Skin of body (tissue), 2 donors: ENCODE data around the gene NELFA. TPM values are rescaled to one million over a fixed set of nuclear protein-coding genes. Genes with fewer than 3 reads are reported as not detected.
"Not testable (repeated sequence)": the region's sequence is repeated elsewhere in the genome, so short reads cannot be mapped to it uniquely, and the experiment has no call there.

Source experiments
- DNase-seq: peaks from one replicate; lab custom pipeline; 2025; lab: John Stamatoyannopoulos, UW
- total RNA-seq: library from RNA; depleted of rRNA; stranded (reverse); fragments of >200 nt; gene quantifications from one replicate; pipeline ENCODE4 v1.2.3, GENCODE V29; 2014

The NELFA gene
- total RNA-seq, 1 donor from 2014 or later = 19.4 TPM

DNA sequence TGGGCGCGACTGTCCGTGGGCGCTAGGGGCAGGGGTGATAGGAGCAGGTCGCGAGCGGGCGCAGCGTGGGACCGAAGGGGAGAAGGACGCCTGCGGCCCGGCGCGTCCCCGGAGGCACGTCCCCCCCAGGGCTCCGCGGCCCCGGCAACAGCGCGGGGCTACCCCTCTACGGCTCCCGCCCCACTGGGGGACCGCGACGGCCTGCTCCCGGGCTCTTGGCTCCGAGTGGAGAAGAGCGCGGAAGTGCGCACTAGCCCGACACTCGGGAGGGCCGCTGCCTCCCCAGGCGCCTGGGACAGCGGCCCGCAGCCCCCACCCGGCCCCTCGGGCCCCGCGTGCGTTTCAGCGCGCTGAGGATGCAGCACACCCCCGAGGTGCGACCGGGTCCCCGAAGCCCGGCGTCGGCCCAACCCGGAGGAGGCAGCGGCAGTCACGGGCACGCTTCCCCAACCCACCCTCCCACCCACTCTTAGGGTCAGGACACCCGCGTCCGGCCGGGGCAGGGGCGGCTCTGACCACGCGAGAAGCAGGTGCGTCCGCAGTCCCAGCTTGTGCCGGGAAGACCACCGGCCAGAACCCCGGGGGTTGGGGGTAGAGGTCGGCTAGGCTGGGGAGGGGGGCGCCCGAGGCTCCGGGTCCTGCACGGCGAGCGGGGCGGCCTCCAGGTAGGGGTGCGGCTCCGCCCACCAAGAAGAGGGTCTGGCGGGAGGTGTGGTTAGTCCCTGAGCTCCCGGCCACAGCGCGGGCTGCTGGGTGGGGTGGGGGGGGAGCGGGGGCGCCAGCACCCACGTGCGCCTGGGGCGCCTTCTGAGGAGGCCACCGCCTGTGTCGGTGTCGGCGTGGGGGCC lies 31.8 kb upstream of the NELFA start:
- no peak for DNase-seq

DNA sequence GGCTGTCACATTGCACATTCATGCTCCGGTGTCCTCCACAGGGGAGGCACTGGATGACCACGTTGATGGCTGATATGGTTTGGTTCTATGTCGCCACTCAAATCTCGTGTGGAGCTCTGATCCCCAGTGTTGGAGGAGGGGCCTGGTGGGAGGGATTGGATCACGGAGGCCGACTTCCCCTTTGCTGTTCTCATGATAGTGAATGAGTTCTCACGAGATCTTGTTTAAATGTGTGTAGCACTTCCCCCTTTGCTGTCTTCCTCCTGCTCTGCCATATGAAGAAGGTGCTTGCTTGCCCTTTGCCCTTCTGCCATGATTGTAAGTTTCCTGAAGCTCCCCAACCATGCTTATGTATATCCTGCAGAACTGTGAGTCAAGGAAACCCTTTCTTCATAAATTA lies 28.1 kb upstream of the NELFA start:
- DNase-seq = no peak

- DNase-seq = no peak
These were observed 27.6 kb upstream of the NELFA start for GRCh38 chr4:2036327-2036726.

- not testable (repeated sequence) for DNase-seq
These were observed 22.4 kb upstream of the NELFA start for GRCh38 chr4:2031161-2031560.

DNA sequence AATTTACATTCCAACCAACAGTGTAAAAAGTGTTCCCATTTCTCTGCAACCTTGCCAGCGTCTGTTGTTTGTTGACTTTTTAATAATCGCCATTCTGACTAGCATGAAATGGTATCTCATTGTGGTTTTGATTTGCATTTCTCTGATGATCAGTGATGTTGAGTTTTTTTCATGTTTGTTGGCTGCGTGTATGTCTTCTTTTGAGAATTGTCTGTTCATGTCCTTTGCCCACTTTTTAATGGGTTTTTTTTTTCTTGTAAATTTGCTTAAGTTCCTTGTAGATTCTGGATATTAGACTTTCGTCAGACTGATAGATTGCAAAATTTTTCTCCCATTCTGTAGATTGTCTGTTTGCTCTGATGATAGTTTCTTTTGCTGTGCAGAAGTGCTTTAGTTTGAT lies 18.3 kb upstream of the NELFA start:
- not testable (repeated sequence) for DNase-seq

DNA sequence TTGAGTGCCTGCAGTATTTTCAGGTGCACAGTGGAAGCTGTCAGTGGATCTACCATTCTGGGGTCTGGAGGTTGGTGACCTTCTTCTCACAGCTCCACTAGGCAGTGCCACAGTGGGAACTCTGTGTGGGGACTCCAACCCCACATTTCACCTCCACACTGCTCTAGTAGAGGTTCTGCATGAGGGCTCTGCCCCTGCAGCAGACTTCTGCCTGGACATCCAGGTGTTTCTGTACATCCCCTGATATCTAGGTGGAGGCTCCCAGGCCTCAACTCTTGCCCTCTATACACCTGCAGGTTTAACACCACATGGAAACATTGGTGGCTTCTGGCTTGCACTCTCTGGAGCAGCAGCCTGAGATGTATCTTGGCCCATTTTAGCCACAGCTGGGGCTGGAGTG lies 17.0 kb upstream of the NELFA start:
- no peak for DNase-seq

DNA sequence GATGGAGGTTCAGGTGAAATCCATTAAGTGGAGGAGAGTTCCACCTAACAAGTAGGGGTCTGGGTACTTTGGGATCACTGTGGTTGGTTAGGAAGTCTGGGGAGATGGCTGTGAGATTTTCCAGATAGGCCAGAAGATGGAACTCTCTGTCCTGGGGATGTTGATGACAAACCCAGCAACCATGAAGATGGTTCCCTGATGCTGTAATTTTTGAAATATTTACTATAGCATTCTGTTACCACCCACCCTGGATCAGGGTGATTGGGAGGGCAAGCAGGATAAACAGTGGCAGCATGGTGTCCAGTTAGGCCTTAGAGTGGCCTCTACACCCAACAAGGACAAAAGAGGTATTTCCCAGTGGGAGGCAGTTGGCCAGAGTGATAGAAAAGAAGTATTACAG lies 15.9 kb upstream of the NELFA start:
- DNase-seq = no peak

DNA sequence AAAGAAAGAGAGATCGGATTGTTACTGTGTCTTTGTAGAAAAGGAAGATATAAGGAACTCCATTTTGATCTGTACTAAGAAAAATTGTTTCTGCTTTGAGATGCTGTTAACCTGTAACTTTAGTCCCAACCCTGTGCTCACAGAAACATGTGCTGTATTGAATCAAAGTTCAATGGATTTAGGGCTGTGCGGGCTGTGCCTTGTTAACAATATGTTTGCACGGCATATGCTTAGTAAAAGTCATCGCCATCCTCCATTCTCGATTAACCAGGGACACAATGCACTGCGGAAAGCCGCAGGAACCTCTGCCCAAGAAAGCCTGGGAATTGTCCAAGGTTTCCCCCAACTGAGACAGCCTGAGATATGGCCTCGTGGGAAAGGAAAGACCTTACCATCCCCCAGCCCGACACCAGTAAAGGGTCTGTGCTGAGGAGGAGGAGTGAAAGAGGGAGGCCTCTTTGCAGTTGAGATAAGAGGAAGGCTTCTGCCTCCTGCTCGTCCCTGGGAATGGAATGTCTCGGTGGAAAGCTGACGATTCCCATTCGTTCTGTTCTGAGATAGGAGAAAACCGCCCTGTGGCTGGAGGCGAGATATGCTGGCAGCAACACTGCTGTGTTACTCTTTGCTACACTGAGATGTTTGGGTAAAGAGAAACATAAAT lies 12.7 kb upstream of the NELFA start:
- DNase-seq = not testable (repeated sequence)

- DNase-seq = no peak
These were observed 6.2 kb upstream of the NELFA start for GRCh38 chr4:2015008-2015407.

- DNase-seq = no peak
These were observed 2.8 kb upstream of the NELFA start for GRCh38 chr4:2011583-2011982.

GRCh38 chr4:2009651-2010233 lies 968 bp upstream of the NELFA start:
- no peak for DNase-seq

DNA sequence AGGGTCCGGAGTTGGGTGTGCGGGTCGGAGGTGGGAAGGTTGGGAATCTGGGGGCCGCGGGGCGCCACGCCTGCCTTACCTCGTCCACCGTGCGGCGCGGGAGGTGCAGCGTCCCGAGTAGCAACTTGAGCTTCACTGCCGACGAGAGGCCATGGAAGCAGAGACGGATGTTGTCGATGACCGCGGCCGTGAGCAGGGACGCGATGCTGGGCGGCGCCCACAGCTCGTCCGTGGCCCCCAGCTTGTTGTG lies 178 bp downstream of the NELFA start:
- no peak for DNase-seq

DNA sequence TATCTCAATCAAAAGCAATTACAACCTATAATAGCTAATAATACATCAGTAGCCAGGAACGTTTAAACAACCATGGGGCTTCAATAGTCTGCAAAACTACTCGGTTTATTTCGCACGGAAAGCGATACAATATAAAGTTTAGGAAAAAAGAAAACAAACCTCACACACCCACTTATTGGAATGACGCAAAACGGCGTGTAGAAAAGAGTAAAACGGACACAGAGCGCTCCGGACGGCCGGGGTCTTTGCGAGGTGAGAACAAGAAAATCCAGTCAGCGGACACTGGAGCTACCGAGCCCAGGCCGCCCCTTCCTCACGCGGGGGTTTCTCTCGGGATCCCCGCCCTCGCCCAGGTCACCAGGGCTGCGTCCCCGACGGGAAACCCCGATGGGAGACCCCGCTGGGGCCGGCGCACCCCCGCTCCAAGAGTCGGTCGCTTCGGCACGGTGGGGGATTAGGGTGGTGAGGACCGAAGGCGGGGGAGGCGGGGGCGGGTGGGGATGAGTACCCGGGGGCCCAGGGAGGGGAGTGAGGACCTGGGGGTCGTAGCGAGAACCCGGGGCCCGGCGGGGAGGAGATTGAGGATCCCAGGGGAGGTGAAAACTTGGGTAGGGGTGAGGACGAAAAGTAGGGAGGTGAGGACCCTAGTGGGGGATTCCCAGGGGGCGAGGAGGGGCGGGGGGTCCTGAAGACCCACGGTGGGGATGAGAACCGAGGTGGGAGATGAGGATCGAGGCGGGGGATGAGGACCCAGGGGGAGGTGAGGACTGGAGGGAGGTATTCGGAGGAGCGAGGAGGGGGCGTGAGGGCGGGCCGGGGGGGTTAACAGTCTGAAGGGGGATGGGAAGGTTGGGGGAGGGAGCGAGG lies 737 bp downstream of the NELFA start:
- no peak for DNase-seq

- DNase-seq = no peak
These were observed 1.7 kb downstream of the NELFA start for GRCh38 chr4:2006956-2007653.

- no peak for DNase-seq
These were observed 2.4 kb downstream of the NELFA start for GRCh38 chr4:2006367-2006766.

- DNase-seq = not testable (repeated sequence)
These were observed 5.4 kb downstream of the NELFA start for GRCh38 chr4:2003361-2003760.

DNA sequence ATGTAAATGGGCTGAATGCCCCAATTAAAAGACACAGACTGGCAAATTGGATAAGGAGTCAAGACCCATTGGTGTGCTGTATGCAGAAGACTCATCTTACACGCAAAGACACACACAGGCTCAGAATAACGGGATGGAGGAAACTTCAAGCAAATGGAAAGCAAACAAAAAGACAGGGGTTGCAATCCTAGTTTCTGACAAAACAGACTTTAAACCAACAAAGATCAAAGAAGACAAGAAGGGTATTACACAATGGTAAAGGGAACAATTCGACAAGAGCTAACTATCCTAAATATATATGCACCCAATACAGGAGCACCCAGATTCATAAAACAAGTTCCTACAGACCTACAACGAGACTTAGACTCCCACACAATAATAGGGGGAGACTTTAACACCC lies 9.5 kb downstream of the NELFA start:
- DNase-seq = not testable (repeated sequence)

- no peak for DNase-seq
These were observed 10.5 kb downstream of the NELFA start for GRCh38 chr4:1998296-1998695.

GRCh38 chr4:1997712-1998111 lies 11.1 kb downstream of the NELFA start:
- DNase-seq = no peak

DNA sequence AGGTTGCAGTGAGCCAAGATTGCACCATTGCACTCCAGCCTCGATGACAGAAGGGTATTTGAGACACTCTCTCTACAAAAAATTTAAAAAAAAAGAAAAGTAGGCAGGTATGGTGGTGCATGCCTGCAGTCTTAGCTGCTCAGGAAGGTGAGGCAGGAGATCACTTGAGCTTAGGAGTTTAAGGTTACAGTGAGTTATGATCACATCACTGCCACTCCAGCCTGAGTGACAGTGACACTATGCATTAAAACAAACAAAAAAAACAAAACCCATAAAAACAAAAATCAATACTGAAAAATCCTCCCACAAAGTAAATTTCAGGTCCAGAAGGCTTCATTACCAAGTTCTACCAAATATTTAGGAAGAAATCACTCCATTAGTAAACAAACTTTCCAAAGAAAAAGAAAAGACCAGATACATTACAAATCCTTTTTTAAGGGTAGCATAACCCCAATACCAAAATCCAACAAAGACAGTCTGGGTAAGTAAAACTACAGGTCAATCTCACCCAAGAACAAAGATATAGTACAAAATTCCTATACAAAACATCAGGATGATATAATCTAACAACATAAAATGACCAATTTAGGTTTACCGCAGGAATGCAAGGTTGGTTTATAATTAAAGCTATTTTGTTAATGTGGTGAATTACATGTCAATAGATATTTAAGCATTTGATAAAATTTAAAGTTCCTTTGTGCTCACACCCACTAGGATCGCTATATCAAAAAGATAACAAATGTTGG lies 11.7 kb downstream of the NELFA start:
- no peak for DNase-seq

DNA sequence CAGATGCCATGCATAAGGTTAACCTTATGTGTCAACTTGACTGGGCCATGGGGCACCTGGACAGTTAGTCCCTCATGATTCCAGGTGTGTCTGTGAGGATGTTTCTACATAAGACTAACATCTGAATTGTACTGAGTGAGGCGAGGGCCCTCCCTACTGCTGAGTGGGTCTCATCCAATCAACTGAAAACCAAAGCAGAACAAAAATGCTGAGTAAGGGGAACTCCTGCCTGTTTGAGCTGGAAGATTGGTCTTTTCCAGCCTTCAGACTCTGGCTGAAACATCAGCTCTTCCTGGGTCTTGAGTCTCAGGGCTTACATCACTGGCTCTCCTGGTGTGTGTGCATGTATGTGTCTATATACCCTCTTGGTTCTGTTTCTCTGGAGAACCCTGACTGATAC lies 13.8 kb downstream of the NELFA start:
- DNase-seq = no peak
